GM19328 (cell line): ENCODE measurements around the gene EMD.
"Not testable (repeated sequence)": the region's sequence is repeated elsewhere in the genome, so short reads cannot be mapped to it uniquely, and the experiment has no call there.

ENCODE experiments used
- ATAC-seq: cut with Tn5 transposase; IDR thresholded peaks from one replicate; pipeline ENCODE4 v1.9.1; 2021; ENCODE audit warnings: mild to moderate bottlenecking, moderate library complexity; ENCODE audit not compliant: unreplicated experiment

The EMD gene

DNA sequence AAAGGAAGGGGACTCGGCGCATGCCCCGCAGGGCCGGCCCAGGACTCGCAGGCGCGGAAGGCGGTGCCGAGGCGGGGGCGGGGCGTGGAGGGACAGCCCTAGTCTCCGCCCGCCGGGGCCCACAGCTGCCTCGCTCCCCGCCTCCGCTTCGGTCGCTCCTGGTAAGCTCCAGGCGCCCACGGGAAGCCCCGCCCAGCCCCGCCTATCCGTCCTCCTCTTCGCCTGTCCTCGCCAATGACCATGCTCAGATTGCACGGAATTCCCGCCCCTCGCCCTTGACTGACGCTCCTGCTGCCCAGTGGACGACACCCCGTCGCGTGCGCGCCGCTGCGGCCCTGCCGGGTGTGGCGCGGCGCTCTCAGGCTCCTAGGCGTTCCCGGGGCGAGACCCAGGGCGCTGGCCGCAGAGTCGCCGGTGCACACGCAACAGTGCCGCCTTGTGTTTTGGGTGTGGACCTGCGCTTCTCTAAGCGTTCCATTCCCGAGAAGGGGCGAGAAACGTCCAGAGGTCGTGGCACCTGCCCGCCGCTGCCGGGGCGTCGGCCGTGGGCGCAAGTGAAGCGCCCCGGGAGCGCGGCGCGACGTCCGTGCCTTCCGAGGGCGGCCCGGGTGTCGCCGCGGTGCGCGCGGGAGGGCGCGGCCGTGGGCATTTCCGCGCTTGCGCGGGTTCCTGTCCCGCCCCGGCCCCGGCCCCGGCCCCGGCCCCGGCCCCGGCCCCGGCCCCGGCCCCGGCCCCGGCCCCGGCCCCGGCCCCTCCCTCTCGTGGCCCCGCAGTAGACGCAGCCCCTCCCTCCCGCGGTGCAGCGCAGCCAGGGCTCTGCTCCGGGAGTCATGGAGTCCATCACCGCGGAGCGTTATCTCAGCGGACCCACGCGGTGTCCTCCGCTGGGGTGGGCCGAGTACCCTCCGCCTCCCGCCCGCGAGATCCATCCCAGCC, 11.0 kb downstream of the EMD start:
- peak; percentile 70 for ATAC-seq

DNA sequence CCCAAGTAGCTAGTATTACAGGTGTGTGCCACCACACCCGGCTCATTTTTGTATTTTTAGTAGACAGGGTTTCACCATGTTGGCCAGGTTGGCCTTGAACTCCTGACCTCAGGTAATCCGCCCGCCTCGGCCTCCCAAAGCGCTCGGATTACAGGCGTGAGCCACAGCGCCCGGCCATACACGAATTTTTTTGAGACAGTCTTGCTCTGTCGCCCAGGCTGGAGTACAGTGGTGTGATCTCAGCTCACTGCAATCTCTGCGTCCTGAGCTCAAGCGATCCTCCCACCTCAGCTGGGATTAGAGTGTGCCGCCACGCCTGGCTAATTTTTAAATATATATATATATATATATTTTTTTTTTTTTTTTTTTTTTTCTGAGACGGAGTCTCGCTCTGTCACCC, 17.3 kb downstream of the EMD start:
- not testable (repeated sequence) for ATAC-seq

DNA sequence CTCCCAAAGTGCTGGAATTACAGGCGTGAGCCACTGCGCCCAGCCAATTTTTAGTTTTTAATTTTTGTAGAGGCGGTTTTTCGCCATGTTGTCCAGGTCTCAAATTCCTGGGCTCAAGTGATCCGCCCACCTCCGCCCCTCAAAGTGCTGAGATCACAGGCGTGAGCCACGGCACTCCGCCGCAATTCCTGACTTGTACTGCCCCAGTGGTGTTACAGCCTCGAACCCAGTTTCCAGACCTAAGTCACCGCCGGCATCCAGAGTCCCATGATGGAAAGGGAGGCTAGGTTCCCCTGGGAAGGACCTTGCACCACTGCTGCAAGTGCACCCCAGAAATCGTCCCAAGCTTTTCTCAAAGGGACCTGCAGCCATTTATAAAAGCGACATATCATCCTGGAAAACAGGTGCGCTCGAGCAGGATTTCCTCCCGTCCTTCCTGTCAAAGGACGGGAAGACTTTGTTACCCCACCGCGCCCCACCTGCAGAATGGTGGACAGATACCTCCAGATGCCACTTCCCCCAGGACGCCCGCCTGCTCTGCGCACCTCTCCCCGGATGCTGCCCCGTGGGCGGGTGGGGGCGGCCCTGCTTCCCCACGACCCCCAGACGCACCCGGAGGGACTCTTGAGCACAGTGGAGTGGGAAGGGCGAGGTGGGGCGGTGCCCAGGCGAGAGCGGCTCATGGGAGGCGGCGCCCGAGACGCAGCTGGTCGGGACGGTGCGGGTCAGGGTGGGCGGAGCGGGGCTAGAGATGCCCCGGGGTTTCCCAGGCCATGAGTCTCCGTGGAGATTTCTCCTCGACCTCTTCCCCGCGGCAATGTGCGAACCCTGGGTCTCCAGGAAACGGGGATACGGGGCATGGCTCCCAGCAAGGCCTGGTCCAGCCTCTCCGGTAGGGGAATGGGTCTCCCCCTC, 18.1 kb downstream of the EMD start:
- peak; percentile 45 for ATAC-seq

- ATAC-seq = peak; percentile 71
Observed at GRCh38 chrX:154397888-154398667, 19.0 kb downstream of the EMD start, which contains the start of gene RPL10. Gene RPL10, plus strand, starts transcription at chrX:154398377. Its CDS starts 143 bp downstream, at chrX:154398520.

DNA sequence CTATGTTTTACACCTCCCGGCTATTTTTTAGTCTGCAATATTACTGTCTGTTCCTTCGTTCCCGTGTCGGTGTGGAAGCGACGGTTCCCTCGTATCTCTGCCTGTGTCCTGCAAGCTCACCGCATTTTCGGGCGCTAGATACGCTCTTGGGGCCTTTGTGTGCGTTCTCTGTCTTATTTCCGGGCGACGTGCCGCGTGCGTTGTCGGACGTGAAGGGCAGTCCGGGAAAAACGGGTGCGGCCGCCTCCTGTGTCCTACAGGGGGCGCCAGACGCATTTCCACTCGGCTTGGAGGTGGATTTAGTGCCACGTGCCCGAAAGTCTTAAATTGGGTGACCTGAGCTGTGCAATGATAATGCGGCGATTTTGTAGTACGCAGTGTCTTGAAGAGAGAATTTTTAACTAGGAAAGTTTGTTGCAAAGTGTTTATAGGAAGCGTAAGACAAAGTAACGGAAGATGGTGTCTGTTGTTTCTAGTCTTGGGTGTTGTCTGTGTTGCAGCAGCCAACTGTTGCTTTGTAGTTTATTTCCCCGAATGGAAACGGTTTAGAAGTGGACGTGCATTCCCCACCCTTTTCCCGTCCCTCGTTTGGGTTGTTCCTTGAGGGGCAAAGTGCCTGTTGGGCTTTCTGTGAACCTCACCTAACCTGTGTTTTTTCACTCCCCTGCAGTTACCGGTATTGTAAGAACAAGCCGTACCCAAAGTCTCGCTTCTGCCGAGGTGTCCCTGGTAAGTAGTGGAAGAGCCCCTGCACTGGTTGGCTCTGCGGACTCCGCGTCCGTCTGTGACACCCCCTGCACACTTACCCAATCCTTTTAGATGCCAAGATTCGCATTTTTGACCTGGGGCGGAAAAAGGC, 19.8 kb downstream of the EMD start:
- ATAC-seq = no peak

- ATAC-seq = no peak
Observed at GRCh38 chrX:154399527-154400368, 20.7 kb downstream of the EMD start.

DNA sequence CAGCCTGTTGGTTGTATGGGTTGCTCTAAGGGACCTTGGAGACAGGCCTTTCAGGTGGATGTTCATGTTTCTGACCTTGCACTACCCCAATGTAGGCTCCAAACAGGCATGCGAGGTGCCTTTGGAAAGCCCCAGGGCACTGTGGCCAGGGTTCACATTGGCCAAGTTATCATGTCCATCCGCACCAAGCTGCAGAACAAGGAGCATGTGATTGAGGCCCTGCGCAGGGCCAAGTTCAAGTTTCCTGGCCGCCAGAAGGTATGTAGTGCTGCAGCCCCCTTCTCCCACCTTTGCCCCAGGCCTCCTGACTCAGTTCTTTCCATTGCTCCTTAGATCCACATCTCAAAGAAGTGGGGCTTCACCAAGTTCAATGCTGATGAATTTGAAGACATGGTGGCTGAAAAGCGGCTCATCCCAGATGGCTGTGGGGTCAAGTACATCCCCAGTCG, 21.3 kb downstream of the EMD start:
- not testable (repeated sequence) for ATAC-seq

DNA sequence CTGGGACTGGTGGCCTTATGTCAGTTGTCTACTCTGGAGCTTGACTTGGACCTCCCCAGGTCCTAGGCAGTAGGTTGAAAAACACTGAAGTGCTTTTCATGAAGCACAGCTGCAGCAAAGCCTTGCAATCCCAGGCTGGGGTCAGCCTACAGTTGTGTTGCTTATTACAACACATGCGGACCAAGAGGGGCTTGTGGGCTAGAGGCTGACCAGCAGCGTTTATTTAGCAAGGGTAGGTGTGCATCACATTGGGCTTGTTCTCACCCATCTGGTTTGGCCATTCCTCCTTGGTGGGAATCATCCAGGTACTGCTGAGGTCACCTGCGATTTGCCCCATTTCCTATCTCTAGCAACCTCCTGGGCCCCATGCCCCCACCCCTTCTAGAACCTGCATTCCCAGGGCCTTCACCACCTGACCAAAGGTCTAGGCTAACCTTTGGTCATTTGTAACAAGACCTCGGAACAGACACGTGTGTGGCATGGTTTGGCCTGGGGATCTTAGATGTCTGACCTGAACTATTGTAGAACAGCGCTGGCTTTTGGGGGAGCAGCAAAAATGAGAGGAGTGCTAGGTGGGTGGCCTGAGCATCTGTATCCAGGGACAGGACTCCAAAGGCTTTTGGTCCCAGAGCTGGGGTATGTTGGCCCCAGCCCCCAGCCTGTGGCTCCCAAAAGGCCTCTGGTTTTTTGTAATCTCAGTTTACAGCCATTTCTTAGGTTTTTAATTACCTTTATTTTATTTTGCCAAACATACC, 22.1 kb downstream of the EMD start:
- ATAC-seq = no peak

DNA sequence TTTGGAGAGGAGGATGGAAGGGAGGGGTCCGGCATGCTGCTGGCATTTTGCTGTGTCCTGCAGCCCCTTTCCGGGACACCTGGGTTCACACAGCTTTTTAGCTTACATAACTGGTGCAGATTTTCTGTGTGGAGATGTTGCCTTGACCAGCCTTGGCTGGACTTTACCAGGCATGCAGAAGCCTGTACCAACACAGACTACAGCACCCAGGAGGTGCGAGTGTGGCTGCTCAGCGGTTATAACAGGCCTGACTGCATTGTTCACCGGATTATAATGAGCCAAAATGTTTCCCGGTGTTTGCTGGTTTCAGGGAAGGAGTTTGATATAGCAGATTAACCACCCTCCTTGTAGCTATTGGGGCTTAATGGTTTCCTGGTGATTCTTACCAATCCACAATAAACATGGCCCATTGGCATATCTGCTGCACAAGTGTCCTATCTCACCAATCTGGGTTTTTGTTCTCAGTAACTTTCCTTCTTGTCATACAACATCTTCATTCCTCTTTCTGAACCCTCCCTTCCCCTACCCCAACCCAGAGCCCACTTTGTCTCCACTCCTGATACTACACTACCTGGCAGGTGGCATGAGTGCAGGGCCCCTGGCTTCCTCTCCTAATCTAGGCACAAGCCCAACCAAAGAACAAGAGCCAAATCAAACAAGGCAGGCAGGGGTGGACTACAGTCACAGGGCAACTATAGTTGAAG, 23.0 kb downstream of the EMD start:
- no peak for ATAC-seq

GRCh38 chrX:154402622-154403127, 23.6 kb downstream of the EMD start:
- no peak for ATAC-seq

- no peak for ATAC-seq
Observed at GRCh38 chrX:154403192-154403591, 24.1 kb downstream of the EMD start.

- no peak for ATAC-seq
Observed at GRCh38 chrX:154403858-154404257, 24.8 kb downstream of the EMD start.

DNA sequence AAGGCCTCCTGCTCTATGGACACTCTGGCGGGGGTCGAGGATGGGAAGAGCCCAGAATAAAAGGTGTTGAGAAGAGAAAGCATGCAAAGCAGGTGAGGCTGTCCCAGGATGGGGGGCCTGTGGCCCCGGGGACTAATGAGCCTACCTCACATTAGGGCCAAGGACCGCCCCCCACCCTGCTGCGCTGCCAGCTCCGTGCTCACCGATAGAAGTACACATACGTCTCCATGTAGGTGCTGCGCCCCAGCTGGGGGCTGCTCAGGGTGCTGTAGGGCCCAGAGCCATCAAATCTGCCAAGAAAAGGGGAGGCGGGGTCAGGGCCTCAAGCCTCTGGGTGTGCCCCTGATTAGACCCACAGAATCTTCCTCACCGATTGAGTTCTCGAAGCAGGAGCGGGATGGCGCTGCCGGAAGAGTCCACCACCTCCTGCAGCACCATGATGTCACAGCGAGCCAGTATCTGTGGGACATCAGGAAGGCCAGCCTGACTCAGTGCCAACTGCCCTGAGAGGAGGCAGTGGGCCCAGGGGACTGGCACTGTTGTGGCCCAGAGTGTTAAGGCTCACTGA, 25.6 kb downstream of the EMD start:
- ATAC-seq = no peak

DNA sequence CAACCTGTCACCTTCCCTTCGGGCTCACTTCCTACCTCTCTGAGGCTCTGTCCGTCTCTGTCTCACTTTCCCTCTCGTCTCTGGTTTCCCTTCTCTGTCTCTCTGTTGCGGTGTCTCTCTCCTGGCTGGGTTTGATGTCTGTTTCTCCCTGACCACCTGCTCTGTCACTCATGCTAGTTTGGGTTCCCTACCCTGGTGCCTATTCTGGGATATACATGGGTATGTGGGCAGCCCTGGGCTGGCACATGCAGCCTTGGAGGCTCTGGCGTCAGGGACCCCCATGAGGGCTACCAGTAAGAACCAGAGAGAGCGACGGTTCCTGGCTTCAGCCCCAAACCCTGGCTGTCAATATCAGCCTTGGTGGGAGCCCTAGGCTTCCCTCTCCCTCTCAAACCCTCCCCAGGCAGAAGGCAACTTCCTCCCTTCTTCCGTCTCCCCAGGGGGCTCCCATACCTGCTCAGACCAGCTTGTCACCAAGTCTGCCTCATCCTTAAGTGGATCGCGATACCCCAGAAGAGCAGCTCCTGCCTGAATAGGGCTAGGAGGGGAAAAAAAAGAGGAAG, 29.6 kb downstream of the EMD start:
- ATAC-seq = no peak

GRCh38 chrX:154409222-154409871, 30.3 kb downstream of the EMD start, which contains the start of gene DNASE1L1:
Gene DNASE1L1, minus strand, starts transcription at chrX:154409254. Its CDS starts 3,686 bp downstream, at chrX:154405568.
- no peak for ATAC-seq

DNA sequence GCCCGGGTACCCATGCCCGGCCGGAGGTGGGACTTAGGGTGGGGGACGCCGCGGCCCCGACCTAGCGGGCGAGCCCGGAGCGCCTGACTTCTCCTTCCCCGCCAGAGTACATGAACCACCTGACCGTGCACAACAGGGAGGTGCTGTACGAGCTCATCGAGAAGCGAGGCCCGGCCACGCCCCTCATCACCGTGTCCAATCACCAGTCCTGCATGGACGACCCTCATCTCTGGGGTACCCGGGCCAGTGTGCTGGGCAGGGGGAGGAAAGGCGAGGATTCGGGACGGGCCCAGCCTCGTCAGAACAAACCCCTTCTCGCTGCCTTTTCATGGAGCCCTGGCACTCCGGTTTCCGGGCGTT, 32.9 kb downstream of the EMD start:
- ATAC-seq = peak; percentile 52
